ENCODE results near the gene HOXC9. TPM values are rescaled to one million over a fixed set of nuclear protein-coding genes. Genes with fewer than 3 reads are reported as not detected.

Gene HOXC9
- total RNA-seq, 1 donor from 2014 or later: 1.2 TPM

DNA sequence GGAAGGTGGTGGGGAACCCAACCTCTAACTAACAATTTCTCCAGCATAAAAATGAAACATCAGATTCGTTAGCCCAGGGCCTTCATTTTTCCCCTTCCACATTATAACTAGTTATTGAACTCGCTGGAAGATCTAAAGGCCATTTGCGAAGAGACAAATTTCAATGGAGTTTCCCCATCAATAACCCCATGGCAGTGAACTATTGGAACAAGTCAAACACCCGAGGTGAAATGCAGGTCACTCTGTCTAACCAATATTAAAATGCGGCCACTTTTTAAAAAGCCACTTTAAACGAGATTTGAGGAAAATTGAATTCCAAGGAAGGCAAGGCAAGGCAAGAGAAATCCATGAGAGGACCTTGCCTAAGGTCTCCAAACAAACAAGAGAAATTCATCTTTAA, 49.1 kb downstream of the HOXC9 start:
- Histone ChIP-seq H3K27me3 (no peaks in the 10 kb centered on the region), H3K36me3 (no peaks in the 10 kb centered on the region), H3K9me3 (no peaks in the 10 kb centered on the region), H3K4me3 (no peak overlapping the region), H3K4me1 (peaks cover 0 to 6% of the 10 kb centered on the region in 2 donors), H3K27ac (no peak overlapping the region)
- intact Hi-C loops (cut with DNase I): no loop called here
- DNase-seq (ENCODE audit: low spot score in 2 of 2): no peak
- TF ChIP-seq, protein P1, sequence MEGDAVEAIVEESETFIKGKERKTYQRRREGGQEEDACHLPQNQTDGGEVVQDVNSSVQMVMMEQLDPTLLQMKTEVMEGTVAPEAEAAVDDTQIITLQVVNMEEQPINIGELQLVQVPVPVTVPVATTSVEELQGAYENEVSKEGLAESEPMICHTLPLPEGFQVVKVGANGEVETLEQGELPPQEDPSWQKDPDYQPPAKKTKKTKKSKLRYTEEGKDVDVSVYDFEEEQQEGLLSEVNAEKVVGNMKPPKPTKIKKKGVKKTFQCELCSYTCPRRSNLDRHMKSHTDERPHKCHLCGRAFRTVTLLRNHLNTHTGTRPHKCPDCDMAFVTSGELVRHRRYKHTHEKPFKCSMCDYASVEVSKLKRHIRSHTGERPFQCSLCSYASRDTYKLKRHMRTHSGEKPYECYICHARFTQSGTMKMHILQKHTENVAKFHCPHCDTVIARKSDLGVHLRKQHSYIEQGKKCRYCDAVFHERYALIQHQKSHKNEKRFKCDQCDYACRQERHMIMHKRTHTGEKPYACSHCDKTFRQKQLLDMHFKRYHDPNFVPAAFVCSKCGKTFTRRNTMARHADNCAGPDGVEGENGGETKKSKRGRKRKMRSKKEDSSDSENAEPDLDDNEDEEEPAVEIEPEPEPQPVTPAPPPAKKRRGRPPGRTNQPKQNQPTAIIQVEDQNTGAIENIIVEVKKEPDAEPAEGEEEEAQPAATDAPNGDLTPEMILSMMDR (IDR thresholded peaks at IDR 0.05): no peak

DNA sequence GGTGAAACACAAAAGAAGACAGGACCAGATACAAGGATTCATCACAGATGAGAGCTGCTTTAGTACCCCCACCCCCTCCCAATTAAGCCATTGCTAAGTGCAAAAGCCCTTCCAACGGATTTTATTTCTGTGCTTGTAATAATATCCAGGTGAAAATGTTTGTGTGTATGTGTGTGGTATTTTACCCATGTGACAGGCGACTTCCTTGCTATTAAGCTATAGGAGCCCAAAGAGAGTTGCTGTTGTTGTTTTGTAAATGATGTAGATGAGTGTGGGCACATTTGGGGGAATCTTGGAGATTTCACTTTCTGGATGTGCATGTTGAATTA, 50.5 kb downstream of the HOXC9 start:
- H3K27ac ChIP-seq: no peak overlapping the region
- DNase-seq (ENCODE audit: low spot score in 2 of 2): no peak
- no peaks in the 10 kb centered on the region for H3K27me3 ChIP-seq
- TF ChIP-seq, protein P1 (IDR thresholded peaks at IDR 0.05): no peak
- H3K4me1 ChIP-seq: peaks cover 0 to 10% of the 10 kb centered on the region in 2 donors
- intact Hi-C loops (cut with DNase I): no loop called here
- no peak overlapping the region for H3K4me3 ChIP-seq
- no peaks in the 10 kb centered on the region for H3K36me3 ChIP-seq
- no peaks in the 10 kb centered on the region for H3K9me3 ChIP-seq

DNA sequence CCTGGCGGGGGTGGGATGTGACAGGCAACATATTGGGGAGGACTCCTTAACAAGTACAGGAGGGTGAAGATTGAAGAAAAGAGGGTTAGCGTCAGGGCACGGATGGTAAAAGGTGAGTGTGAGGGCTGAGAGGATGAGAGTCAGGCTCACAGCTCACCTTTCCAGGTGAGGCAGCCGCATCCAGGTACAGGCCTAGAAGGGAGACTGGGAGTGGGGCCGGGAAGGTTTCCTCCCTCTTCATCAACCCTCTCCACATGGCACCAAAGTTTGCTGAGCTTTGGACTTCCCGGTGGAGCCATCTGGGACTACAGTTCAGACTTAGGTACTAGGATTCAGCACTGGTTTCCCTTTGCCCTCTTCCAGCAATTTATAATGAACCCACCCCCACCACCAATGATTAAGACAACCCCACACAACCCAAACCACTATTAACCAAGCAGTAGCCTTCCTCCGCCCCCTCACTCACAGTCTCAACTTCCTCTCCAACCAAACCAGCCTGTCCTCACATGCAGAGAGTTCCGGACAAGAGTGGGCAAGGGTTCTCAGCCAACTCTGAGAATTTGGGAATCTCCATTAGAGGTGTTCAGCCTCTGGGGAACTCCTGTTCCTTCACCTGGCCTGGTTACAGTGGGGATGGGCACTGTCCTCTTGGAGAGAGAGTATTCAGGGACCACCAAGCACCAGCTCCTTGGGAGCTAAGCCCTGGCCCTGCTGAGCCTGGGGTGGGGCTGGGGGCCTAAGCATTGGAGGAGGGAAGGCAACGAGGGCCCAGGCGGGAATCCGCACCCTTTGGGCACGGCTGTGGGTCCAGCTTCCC, 51.3 kb downstream of the HOXC9 start:
- Histone ChIP-seq H3K4me3 (no peak overlapping the region), H3K9me3 (no peaks in the 10 kb centered on the region), H3K4me1 (peaks cover 0 to 10% of the 10 kb centered on the region in 2 donors), H3K36me3 (no peaks in the 10 kb centered on the region), H3K27me3 (no peaks in the 10 kb centered on the region), H3K27ac (no peak overlapping the region)
- intact Hi-C loops (cut with DNase I): no loop called here
- TF ChIP-seq, protein P1 (IDR thresholded peaks at IDR 0.05): no peak
- no peak for DNase-seq (ENCODE audit: low spot score in 2 of 2)

DNA sequence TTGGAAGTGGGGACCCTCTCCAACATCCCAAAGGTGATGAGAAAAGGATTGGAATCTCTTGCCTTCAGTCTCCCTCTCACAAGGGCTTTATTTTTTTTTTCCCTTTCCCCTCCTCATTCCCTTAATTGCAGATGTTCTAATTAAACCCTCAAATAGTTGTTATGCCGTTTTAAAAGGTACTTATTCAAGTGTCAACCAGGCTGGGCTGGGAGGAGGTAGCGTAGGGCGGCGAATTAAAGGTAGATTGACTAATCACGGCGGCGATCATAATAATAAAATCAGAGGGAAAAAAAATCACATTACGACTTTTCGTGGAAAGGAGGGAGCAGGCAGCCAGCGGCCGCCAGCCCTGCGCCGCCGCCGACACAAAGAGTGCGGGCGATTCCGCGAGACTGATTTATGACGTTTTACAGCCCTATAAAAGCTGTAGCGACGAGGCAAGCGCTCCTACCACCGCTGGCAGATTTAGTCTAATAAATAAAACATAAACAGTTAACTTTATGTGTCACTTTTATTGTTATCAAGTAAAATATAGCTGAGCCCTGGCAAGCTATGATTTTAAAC, 52.0 kb downstream of the HOXC9 start:
- no peaks in the 10 kb centered on the region for H3K27me3 ChIP-seq
- intact Hi-C loops (cut with DNase I): no loop called here
- no peak overlapping the region for H3K27ac ChIP-seq

DNA sequence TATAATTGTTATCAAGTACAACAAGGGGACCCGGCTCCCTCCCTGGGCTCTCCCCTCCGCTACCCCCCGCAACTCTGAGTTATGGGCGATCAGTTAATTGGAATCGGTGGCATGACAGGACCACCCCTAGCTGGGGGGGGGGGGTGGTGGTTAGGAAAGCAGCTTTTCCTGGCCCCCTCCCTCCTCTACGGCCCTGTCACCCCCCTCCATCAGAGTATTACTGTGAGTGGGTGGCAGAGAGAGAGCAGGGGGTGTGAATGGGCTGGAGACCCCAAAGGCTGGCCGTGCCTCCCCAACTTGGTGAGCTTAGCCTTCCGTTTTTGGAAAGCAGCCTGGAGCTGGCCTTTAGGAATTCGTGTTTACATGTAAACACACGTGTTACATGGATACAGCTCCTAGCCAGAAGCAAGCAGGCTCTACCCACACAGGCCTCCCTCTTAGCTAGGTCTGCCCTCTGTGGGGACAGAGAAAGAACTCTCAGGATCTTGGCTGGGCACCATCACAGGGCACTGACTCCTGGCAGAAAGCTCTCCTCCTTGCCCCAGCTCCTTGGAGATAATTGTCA, 52.6 kb downstream of the HOXC9 start:
- H3K27ac ChIP-seq: peak overlapping the region in 1 of 2 donors; percentile 66

More for the DNA sequence above, 52.0 kb downstream of the HOXC9 start:
- peaks cover 0 to 10% of the 10 kb centered on the region in 2 donors for H3K4me1 ChIP-seq
- DNase-seq (ENCODE audit: low spot score in 2 of 2): no peak
- peak overlapping the region in 1 of 2 donors; percentile 80 for H3K4me3 ChIP-seq
- TF ChIP-seq, protein P1 (IDR thresholded peaks at IDR 0.05): no peak
- no peaks in the 10 kb centered on the region for H3K9me3 ChIP-seq
- H3K36me3 ChIP-seq: no peaks in the 10 kb centered on the region

More for the DNA sequence above, 52.6 kb downstream of the HOXC9 start:
- no peak for DNase-seq (ENCODE audit: low spot score in 2 of 2)
- intact Hi-C loops (cut with DNase I): no loop called here
- no peaks in the 10 kb centered on the region for H3K36me3 ChIP-seq
- H3K27me3 ChIP-seq: no peaks in the 10 kb centered on the region
- TF ChIP-seq, protein P1 (IDR thresholded peaks at IDR 0.05): no peak
- H3K4me1 ChIP-seq: peaks cover 0 to 10% of the 10 kb centered on the region in 2 donors
- H3K9me3 ChIP-seq: no peaks in the 10 kb centered on the region
- peak overlapping the region; percentile 53 to 80 for H3K4me3 ChIP-seq

Other genes starting within 250 kb of the HOXC9 start
- gene CISTR, start 248.2 kb upstream of the HOXC9 start, total RNA-seq: not detected
- gene HOXC13, start 61.3 kb upstream of the HOXC9 start, total RNA-seq: not detected
- not detected for gene HOXC12, start 45.3 kb upstream of the HOXC9 start, total RNA-seq
- gene HOXC11, start 27.0 kb upstream of the HOXC9 start, total RNA-seq: 0.32 TPM
- not detected for gene HOTAIR, start 25.2 kb upstream of the HOXC9 start, total RNA-seq
- gene HOXC10, start 15.0 kb upstream of the HOXC9 start, total RNA-seq: not detected
- 8.9 TPM for gene HOXC8, start 8.8 kb downstream of the HOXC9 start, total RNA-seq
- gene HOXC6, start 28.3 kb downstream of the HOXC9 start, total RNA-seq: 7.6 TPM
- gene HOXC5, start 32.9 kb downstream of the HOXC9 start, total RNA-seq: not detected
- gene HOXC4, start 53.7 kb downstream of the HOXC9 start, total RNA-seq: 0.32 TPM
- gene SMUG1, start 188.8 kb downstream of the HOXC9 start, total RNA-seq: 21.9 TPM